GM23338 (cell line): ENCODE data around the gene KRT38. TPM values are rescaled to one million over a fixed set of nuclear protein-coding genes. Genes with fewer than 3 reads are reported as not detected.

Source experiments
- ATAC-seq: fragments of 200-7000 bp; cut with Tn5 transposase; 3 replicates; pipeline ENCODE4 v1.9.1; 2020
- DNase-seq: peaks from one replicate; pipeline ENCODE4 v3.0.0-alpha.2; 2015; ENCODE audit warnings: low spot score
- H2AFZ ChIP-seq: fragments of 200-600 bp; sonication (generic); 2 replicates; pipeline ENCODE4 v1.8.0; 2016; ENCODE audit warnings: antibody characterized with exemption, mild to moderate bottlenecking, moderate library complexity
- H3F3A ChIP-seq: fragments of 200-600 bp; sonication (generic); replicated peaks from 2 replicates; pipeline ENCODE4 v1.8.0; 2017; ENCODE audit warnings: antibody characterized with exemption, mixed run types, low read depth
- H3K27ac ChIP-seq: fragments of 200-600 bp; sonication (generic); 2 replicates; pipeline ENCODE4 v1.6.1; 2016; ENCODE audit warnings: low read depth
- H3K27me3 ChIP-seq: fragments of 200-600 bp; sonication (generic); 2 replicates; pipeline ENCODE4 v1.8.0; 2016; ENCODE audit warnings: mild to moderate bottlenecking, mixed run types, moderate library complexity; ENCODE audit not compliant: insufficient read depth
- H3K36me3 ChIP-seq: fragments of 200-600 bp; sonication (generic); 2 replicates; pipeline ENCODE4 v1.8.0; 2016; ENCODE audit warnings: mild to moderate bottlenecking; ENCODE audit not compliant: insufficient read depth
- H3K4me1 ChIP-seq: fragments of 200-600 bp; sonication (generic); 2 replicates; pipeline ENCODE4 v1.8.0; 2016; ENCODE audit warnings: mild to moderate bottlenecking, moderate library complexity; ENCODE audit not compliant: insufficient read depth
- H3K4me2 ChIP-seq: fragments of 200-600 bp; sonication (generic); 2 replicates; pipeline ENCODE4 v1.7.1; 2017; ENCODE audit warnings: mixed run types
- H3K4me3 ChIP-seq: fragments of 200-600 bp; sonication (generic); 2 replicates; pipeline ENCODE4 v1.6.1; 2016; ENCODE audit warnings: mixed run types
- H3K79me2 ChIP-seq: fragments of 200-600 bp; sonication (generic); replicated peaks from 2 replicates; pipeline ENCODE4 v1.8.0; 2017; ENCODE audit warnings: mild to moderate bottlenecking; ENCODE audit not compliant: insufficient read depth
- H3K9me2 ChIP-seq: fragments of 200-600 bp; sonication (generic); 2 replicates; pipeline ENCODE4 v1.8.0; 2017; ENCODE audit not compliant: insufficient read depth
- H4K20me1 ChIP-seq: fragments of 200-600 bp; sonication (generic); replicated peaks from 2 replicates; pipeline ENCODE4 v1.8.0; 2017; ENCODE audit warnings: mild to moderate bottlenecking; ENCODE audit not compliant: insufficient read depth
- H3K27ac Mint-ChIP-seq: 2 replicates; pipeline ENCODE4 v1.8.0; 2020; ENCODE audit warnings: inconsistent platforms, mild to moderate bottlenecking, moderate library complexity, mixed read lengths
- H3K27me3 Mint-ChIP-seq: 3 replicates; pipeline ENCODE4 v1.8.0; 2022; ENCODE audit warnings: low read depth, mild to moderate bottlenecking, moderate library complexity, mixed read lengths, inconsistent platforms; ENCODE audit not compliant: insufficient read depth, poor library complexity
- H3K36me3 Mint-ChIP-seq: 3 replicates; pipeline ENCODE4 v1.8.0; 2021; ENCODE audit warnings: low read depth, mild to moderate bottlenecking, inconsistent platforms, moderate library complexity, mixed read lengths
- H3K4me1 Mint-ChIP-seq: 3 replicates; pipeline ENCODE4 v1.8.0; 2020; ENCODE audit warnings: mild to moderate bottlenecking, inconsistent platforms, mixed read lengths
- H3K4me3 Mint-ChIP-seq: 3 replicates; pipeline ENCODE4 v1.8.0; 2021; ENCODE audit warnings: moderate library complexity, mild to moderate bottlenecking, inconsistent platforms, mixed read lengths
- H3K9me3 Mint-ChIP-seq: 3 replicates; pipeline ENCODE4 v1.8.0; 2020; ENCODE audit warnings: moderate library complexity, mild to moderate bottlenecking, inconsistent platforms, mixed read lengths
- CREB1 ChIP-seq: fragments of 250-450 bp; sonication (Bioruptor Pico); IDR thresholded peaks from 2 replicates; pipeline ENCODE4 v1.5.0; 2020; ENCODE audit warnings: low read depth, mild to moderate bottlenecking, moderate library complexity
- CTCF ChIP-seq, 2 experiments: fragments of 200-600 bp in 1 of 2; sonication (generic) in 1 of 2; conservative IDR thresholded peaks; 2 replicates each; pipeline versions ENCODE4 v1.5.1 to v1.6.1; 2016 to 2017; ENCODE audit warnings: antibody characterized with exemption in 2 of 2, low read depth in 2 of 2, mild to moderate bottlenecking in 2 of 2, moderate library complexity in 1 of 2
- EZH2phosphoT487 ChIP-seq: fragments of 200-600 bp; sonication (generic); IDR thresholded peaks from one replicate; pipeline ENCODE4 v1.8.1; 2018; ENCODE audit warnings: antibody characterized with exemption; ENCODE audit not compliant: unreplicated experiment
- JUNB ChIP-seq: IDR thresholded peaks from one replicate; pipeline ENCODE4 v1.6.1; 2016; ENCODE audit warnings: antibody characterized with exemption; ENCODE audit not compliant: unreplicated experiment
- NANOG ChIP-seq: IDR thresholded peaks from 2 replicates; pipeline ENCODE4 v1.6.1; 2016; ENCODE audit warnings: antibody characterized with exemption, borderline replicate concordance
- POLR2AphosphoS5 ChIP-seq: IDR thresholded peaks from 2 replicates; pipeline ENCODE4 v1.6.1; 2016; ENCODE audit warnings: antibody characterized with exemption, low read depth
- STAT1 ChIP-seq: IDR thresholded peaks from one replicate; pipeline ENCODE4 v1.6.1; 2016; ENCODE audit warnings: antibody characterized with exemption; ENCODE audit not compliant: unreplicated experiment
- ZNF331 ChIP-seq: fragments of 250-450 bp; sonication (Bioruptor Pico); IDR thresholded peaks from 2 replicates; pipeline ENCODE4 v1.5.0; 2020; ENCODE audit warnings: low read depth, mild to moderate bottlenecking, moderate library complexity
- polyA plus RNA-seq: library from polyadenylated mRNA; unstranded; fragments of >200 nt; fragmentation: Nextera tagmentation; extraction: Ambion mirVana; gene quantifications from 2 replicates; pipeline ENCODE4 v1.2.1, GENCODE V29; 2016
- total RNA-seq: library from RNA; depleted of rRNA; stranded (reverse); fragments of >200 nt; shearing (Covaris generic); gene quantifications from 2 replicates; pipeline ENCODE4 v1.2.3, GENCODE V29; 2014
- TF ChIP-seq, protein P1 (sequence below): fragments of 250-450 bp; sonication (Bioruptor Pico); IDR thresholded peaks from 2 replicates; pipeline ENCODE4 v1.5.0; 2020; ENCODE audit warnings: mild to moderate bottlenecking, moderate library complexity
- TF ChIP-seq, protein P2 (sequence below): IDR thresholded peaks from one replicate; pipeline ENCODE4 v1.6.1; 2018; ENCODE audit warnings: antibody characterized with exemption; ENCODE audit not compliant: unreplicated experiment

The KRT38 gene
- total and polyA plus RNA-seq, 2 experiments from 2014 or later = not detected

DNA sequence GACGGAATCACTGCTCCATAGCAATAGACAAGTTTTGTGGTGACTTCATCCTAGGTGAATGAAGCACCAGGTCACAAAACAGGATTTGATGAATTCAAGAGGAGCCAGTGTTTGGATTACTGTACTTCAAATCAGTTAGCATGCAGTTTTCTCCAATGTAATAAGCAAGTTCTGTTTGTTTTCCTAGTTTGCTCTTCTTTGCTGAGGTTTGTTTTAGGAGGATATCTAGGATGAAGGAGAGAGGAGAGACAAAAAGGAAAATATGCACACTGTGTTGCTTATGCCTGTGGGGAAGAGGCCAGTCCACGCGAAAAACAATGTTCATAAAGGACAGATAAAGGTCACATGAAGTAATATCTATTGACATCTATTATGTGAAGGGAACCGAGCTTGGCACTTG, 25.4 kb downstream of the KRT38 start:
- Histone ChIP-seq H4K20me1 (no peaks in the 10 kb centered on the region), H3K4me2 (no peak overlapping the region), H3F3A (no peaks in the 10 kb centered on the region), H3K27me3 (no peaks in the 10 kb centered on the region), H2AFZ (no peak overlapping the region), H3K4me3 (no peak overlapping the region), H3K79me2 (no peaks in the 10 kb centered on the region), H3K9me2 (peaks cover 11% of the 10 kb centered on the region), H3K27ac (no peak overlapping the region), H3K4me1 (peaks cover 12% of the 10 kb centered on the region; the same call in 1 of the 2 replicates), H3K36me3 (no peaks in the 10 kb centered on the region)
- Mint-ChIP-seq H3K4me1 (peaks cover 31% of the 10 kb centered on the region), H3K27ac (no peak overlapping the region), H3K27me3 (peaks cover 3% of the 10 kb centered on the region), H3K36me3 (no peaks in the 10 kb centered on the region), H3K9me3 (no peaks in the 10 kb centered on the region), H3K4me3 (no peak overlapping the region)
- DNase-seq = no peak
- TF ChIP-seq POLR2AphosphoS5 = no peak
- no peak for TF ChIP-seq JUNB
- no peak for TF ChIP-seq ZNF331
- TF ChIP-seq, protein P1, sequence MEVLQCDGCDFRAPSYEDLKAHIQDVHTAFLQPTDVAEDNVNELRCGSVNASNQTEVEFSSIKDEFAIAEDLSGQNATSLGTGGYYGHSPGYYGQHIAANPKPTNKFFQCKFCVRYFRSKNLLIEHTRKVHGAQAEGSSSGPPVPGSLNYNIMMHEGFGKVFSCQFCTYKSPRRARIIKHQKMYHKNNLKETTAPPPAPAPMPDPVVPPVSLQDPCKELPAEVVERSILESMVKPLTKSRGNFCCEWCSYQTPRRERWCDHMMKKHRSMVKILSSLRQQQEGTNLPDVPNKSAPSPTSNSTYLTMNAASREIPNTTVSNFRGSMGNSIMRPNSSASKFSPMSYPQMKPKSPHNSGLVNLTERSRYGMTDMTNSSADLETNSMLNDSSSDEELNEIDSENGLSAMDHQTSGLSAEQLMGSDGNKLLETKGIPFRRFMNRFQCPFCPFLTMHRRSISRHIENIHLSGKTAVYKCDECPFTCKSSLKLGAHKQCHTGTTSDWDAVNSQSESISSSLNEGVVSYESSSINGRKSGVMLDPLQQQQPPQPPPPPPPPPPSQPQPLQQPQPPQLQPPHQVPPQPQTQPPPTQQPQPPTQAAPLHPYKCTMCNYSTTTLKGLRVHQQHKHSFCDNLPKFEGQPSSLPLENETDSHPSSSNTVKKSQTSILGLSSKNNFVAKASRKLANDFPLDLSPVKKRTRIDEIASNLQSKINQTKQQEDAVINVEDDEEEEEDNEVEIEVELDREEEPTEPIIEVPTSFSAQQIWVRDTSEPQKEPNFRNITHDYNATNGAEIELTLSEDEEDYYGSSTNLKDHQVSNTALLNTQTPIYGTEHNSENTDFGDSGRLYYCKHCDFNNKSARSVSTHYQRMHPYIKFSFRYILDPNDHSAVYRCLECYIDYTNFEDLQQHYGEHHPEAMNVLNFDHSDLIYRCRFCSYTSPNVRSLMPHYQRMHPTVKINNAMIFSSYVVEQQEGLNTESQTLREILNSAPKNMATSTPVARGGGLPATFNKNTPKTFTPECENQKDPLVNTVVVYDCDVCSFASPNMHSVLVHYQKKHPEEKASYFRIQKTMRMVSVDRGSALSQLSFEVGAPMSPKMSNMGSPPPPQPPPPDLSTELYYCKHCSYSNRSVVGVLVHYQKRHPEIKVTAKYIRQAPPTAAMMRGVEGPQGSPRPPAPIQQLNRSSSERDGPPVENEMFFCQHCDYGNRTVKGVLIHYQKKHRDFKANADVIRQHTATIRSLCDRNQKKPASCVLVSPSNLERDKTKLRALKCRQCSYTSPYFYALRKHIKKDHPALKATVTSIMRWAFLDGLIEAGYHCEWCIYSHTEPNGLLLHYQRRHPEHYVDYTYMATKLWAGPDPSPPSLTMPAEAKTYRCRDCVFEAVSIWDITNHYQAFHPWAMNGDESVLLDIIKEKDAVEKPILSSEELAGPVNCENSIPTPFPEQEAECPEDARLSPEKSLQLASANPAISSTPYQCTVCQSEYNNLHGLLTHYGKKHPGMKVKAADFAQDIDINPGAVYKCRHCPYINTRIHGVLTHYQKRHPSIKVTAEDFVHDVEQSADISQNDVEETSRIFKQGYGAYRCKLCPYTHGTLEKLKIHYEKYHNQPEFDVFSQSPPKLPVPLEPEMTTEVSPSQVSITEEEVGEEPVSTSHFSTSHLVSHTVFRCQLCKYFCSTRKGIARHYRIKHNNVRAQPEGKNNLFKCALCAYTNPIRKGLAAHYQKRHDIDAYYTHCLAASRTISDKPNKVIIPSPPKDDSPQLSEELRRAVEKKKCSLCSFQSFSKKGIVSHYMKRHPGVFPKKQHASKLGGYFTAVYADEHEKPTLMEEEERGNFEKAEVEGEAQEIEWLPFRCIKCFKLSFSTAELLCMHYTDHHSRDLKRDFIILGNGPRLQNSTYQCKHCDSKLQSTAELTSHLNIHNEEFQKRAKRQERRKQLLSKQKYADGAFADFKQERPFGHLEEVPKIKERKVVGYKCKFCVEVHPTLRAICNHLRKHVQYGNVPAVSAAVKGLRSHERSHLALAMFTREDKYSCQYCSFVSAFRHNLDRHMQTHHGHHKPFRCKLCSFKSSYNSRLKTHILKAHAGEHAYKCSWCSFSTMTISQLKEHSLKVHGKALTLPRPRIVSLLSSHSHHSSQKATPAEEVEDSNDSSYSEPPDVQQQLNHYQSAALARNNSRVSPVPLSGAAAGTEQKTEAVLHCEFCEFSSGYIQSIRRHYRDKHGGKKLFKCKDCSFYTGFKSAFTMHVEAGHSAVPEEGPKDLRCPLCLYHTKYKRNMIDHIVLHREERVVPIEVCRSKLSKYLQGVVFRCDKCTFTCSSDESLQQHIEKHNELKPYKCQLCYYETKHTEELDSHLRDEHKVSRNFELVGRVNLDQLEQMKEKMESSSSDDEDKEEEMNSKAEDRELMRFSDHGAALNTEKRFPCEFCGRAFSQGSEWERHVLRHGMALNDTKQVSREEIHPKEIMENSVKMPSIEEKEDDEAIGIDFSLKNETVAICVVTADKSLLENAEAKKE (CRISPR knock-in tag) = no peak
- TF ChIP-seq, protein P2, sequence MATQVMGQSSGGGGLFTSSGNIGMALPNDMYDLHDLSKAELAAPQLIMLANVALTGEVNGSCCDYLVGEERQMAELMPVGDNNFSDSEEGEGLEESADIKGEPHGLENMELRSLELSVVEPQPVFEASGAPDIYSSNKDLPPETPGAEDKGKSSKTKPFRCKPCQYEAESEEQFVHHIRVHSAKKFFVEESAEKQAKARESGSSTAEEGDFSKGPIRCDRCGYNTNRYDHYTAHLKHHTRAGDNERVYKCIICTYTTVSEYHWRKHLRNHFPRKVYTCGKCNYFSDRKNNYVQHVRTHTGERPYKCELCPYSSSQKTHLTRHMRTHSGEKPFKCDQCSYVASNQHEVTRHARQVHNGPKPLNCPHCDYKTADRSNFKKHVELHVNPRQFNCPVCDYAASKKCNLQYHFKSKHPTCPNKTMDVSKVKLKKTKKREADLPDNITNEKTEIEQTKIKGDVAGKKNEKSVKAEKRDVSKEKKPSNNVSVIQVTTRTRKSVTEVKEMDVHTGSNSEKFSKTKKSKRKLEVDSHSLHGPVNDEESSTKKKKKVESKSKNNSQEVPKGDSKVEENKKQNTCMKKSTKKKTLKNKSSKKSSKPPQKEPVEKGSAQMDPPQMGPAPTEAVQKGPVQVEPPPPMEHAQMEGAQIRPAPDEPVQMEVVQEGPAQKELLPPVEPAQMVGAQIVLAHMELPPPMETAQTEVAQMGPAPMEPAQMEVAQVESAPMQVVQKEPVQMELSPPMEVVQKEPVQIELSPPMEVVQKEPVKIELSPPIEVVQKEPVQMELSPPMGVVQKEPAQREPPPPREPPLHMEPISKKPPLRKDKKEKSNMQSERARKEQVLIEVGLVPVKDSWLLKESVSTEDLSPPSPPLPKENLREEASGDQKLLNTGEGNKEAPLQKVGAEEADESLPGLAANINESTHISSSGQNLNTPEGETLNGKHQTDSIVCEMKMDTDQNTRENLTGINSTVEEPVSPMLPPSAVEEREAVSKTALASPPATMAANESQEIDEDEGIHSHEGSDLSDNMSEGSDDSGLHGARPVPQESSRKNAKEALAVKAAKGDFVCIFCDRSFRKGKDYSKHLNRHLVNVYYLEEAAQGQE = no peak
- no peak for TF ChIP-seq NANOG
- no peak for TF ChIP-seq EZH2phosphoT487
- TF ChIP-seq CREB1 = no peak
- no peak for TF ChIP-seq STAT1
- no peak for TF ChIP-seq CTCF (conservative IDR thresholded peaks at IDR 0.05; ENCODE audit: low read depth in 2 of 2)
- ATAC-seq = no peak
